Stimulated activated naive CD8-positive, alpha-beta T cell treated with anti-CD3 and anti-CD28 coated beads, Interleukin-15, amount 100 ng/mL, for 72 hours (primary cell): Measurements from ENCODE around the gene DNAJB12.
A peak's percentile ranks its signal among the peaks of the same experiment; 100 is the strongest.
"Not testable (repeated sequence)": the region's sequence is repeated elsewhere in the genome, so short reads cannot be mapped to it uniquely, and the experiment has no call there.

Experiments used
- ATAC-seq: fragments of 150-1000 bp; cut with Tn5 transposase; 2 replicates; pipeline ENCODE4 v1.10.0; 2021; ENCODE audit warnings: mild to moderate bottlenecking, moderate library complexity
- DNase-seq, 2 donors: peaks; one replicate each; pipeline ENCODE4 v3.0.0; 2021 to 2022
- H3K27ac Mint-ChIP-seq, 2 donors: one replicate each; pipeline ENCODE4 v1.8.0; 2022; ENCODE audit warnings: mild to moderate bottlenecking in 2 of 2, mixed read lengths in 2 of 2, moderate library complexity in 2 of 2
- H3K27me3 Mint-ChIP-seq: one replicate; pipeline ENCODE4 v1.8.0; 2022; ENCODE audit warnings: mixed read lengths
- H3K4me1 Mint-ChIP-seq: one replicate; pipeline ENCODE4 v1.8.0; 2022; ENCODE audit warnings: mild to moderate bottlenecking, mixed read lengths
- H3K4me3 Mint-ChIP-seq, 2 donors: one replicate each; pipeline ENCODE4 v1.8.0; 2022; ENCODE audit warnings: mild to moderate bottlenecking in 2 of 2, mixed read lengths in 2 of 2, moderate library complexity in 1 of 2
- H3K9me3 Mint-ChIP-seq, 2 donors: one replicate each; pipeline ENCODE4 v1.8.0; 2022; ENCODE audit warnings: mixed read lengths in 2 of 2

Gene DNAJB12

GRCh38 chr10:72354356-72355213, at the start of gene DNAJB12:
TSS of gene DNAJB12 (minus strand) at chr10:72354919. CDS start at chr10:72354897, 22 bp downstream.
- Mint-ChIP-seq H3K27me3 (no peaks in the 10 kb centered on the region), H3K27ac (peak within 1 kb of the TSS; percentile 99), H3K4me1 (peaks cover 33% of the 10 kb centered on the region), H3K9me3 (no peaks in the 10 kb centered on the region), H3K4me3 (peak within 1 kb of the TSS; percentile 98 to 99)
- DNase-seq = peak; percentile 92 to 93
- ATAC-seq = peak; percentile 91

DNA sequence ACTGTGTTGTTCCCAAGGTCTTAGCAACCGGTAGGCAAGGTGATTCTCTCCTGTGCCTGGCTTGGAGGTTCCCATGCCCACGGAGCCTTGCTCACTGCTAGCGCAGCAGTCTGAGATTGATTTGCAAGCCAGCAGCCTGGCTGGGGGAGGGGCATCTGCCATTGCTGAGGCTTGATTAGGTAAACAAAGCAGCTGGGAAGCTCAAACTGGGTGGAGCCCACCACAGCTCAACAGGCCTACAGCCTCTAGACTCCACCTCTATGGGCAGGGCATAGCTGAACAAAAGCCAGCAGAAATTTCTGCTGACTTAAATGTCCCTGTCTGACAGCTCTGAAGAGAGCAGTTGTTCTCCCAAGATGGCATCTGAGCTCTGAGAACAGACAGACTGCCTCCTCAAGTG, 40.9 kb upstream of the DNAJB12 start:
- not testable (repeated sequence) for ATAC-seq, H3K4me3 Mint-ChIP-seq, DNase-seq, H3K27ac Mint-ChIP-seq, H3K27me3 Mint-ChIP-seq, H3K9me3 Mint-ChIP-seq, H3K4me1 Mint-ChIP-seq

DNA sequence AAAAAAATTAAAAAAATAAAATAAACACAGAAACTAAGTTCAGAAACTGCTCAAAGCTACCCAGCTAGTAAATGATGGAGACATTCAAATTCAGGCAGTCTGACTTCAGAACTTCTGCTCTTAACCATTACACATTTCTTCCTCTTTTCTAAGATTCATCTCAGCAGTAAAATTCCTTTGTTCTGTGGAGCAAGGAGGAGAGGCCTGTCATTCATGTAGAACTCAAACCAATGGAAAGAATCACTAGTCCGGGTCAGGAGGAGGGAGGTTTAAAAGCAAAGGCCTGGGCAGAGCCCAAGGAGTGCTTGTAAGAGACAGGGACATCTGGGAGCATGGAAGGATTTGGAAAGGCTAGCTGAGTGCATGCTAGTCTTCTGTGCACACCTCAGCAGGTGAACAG, 37.9 kb upstream of the DNAJB12 start:
- no peak overlapping the region for H3K4me3 Mint-ChIP-seq
- H3K27ac Mint-ChIP-seq = peak overlapping the region in 1 of 2 donors; percentile 2
- H3K9me3 Mint-ChIP-seq = peaks cover 0 to 4% of the 10 kb centered on the region in 2 donors
- peaks cover 5% of the 10 kb centered on the region for H3K4me1 Mint-ChIP-seq
- DNase-seq = no peak
- no peak for ATAC-seq
- no peaks in the 10 kb centered on the region for H3K27me3 Mint-ChIP-seq

- no peak for ATAC-seq
- Mint-ChIP-seq H3K27ac (no peak overlapping the region), H3K27me3 (no peaks in the 10 kb centered on the region), H3K9me3 (no peaks in the 10 kb centered on the region), H3K4me1 (peaks cover 5% of the 10 kb centered on the region), H3K4me3 (no peak overlapping the region)
- DNase-seq = no peak
Measured at GRCh38 chr10:72390764-72391163, 36.0 kb upstream of the DNAJB12 start.

GRCh38 chr10:72389716-72390115, 35.0 kb upstream of the DNAJB12 start:
- DNase-seq (no peak), ATAC-seq (no peak)
- no peak overlapping the region for H3K4me3 Mint-ChIP-seq
- H3K27ac Mint-ChIP-seq = no peak overlapping the region
- H3K4me1 Mint-ChIP-seq = peaks cover 5% of the 10 kb centered on the region
- no peaks in the 10 kb centered on the region for H3K9me3 Mint-ChIP-seq
- H3K27me3 Mint-ChIP-seq = no peaks in the 10 kb centered on the region

DNA sequence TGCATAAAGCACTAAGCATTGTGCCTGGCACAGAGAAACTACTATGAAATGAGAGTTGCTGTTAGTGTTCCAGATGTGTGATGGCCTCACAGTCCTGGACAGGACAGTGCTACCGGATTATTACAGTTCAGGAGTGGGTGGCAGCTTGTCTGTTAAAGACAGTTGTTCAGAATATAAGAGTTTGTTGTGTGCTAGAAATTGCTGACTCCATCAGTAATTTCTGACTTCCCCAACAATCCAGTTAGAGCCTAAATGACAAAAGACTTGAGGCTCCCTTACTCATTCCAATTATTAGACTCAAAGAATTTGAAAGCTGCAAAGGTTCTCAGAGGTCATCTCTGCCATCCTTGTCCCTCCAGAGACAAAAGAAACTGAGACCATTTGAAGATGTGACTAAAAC, 34.3 kb upstream of the DNAJB12 start:
- no peaks in the 10 kb centered on the region for H3K9me3 Mint-ChIP-seq
- H3K4me1 Mint-ChIP-seq = peaks cover 5% of the 10 kb centered on the region
- H3K27ac Mint-ChIP-seq = no peak overlapping the region
- no peaks in the 10 kb centered on the region for H3K27me3 Mint-ChIP-seq
- DNase-seq = no peak
- ATAC-seq = no peak
- H3K4me3 Mint-ChIP-seq = no peak overlapping the region

- Mint-ChIP-seq H3K4me1 (peaks cover 5% of the 10 kb centered on the region), H3K27me3 (no peaks in the 10 kb centered on the region), H3K4me3 (no peak overlapping the region), H3K27ac (no peak overlapping the region), H3K9me3 (no peaks in the 10 kb centered on the region)
- ATAC-seq (no peak), DNase-seq (no peak)
Measured at GRCh38 chr10:72388062-72388461, 33.3 kb upstream of the DNAJB12 start.

DNA sequence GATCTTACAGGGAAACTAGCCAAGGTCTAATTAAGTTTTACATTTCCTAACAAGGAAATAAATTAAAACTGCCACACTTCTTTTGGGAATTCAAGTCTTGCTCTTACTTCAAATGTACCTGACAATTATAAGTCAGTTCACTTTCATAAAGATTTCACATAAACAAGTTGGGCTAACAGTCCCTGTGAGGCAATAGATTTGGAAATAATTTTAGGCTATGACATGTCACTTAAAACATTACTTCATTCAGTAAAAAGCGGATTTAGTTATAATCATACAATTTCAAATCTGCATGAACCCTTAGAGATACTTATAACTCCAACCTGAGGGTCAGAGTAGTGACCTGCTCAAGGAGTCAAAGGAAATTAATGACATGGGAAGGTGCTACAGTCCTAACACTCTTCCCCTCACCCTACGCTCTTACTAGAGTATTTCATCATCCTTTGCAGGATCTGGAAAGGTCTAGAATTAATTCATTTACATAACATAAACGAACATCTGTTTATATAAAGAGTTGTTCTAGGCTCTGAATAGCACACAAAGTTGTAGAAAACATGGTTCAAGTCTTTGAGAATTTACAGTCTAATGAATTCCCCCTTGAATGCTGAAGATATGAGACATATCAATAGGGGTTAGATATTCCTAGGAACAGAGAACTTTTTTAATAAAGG, 32.3 kb upstream of the DNAJB12 start:
- Mint-ChIP-seq H3K4me3 (no peak overlapping the region), H3K27ac (no peak overlapping the region), H3K4me1 (peaks cover 5% of the 10 kb centered on the region), H3K9me3 (no peaks in the 10 kb centered on the region), H3K27me3 (no peaks in the 10 kb centered on the region)
- DNase-seq (no peak), ATAC-seq (no peak)

GRCh38 chr10:72385724-72386123, 31.0 kb upstream of the DNAJB12 start:
- peak overlapping the region in 1 of 2 donors; percentile 78 for H3K27ac Mint-ChIP-seq
- H3K4me3 Mint-ChIP-seq = no peak overlapping the region
- H3K4me1 Mint-ChIP-seq = peaks cover 5% of the 10 kb centered on the region
- DNase-seq (no peak), ATAC-seq (no peak)
- H3K27me3 Mint-ChIP-seq = no peaks in the 10 kb centered on the region
- H3K9me3 Mint-ChIP-seq = no peaks in the 10 kb centered on the region

- not testable (repeated sequence) for H3K4me1 Mint-ChIP-seq, H3K9me3 Mint-ChIP-seq, DNase-seq, H3K27ac Mint-ChIP-seq, H3K27me3 Mint-ChIP-seq, ATAC-seq, H3K4me3 Mint-ChIP-seq
Measured at GRCh38 chr10:72384982-72385381, 30.3 kb upstream of the DNAJB12 start.

DNA sequence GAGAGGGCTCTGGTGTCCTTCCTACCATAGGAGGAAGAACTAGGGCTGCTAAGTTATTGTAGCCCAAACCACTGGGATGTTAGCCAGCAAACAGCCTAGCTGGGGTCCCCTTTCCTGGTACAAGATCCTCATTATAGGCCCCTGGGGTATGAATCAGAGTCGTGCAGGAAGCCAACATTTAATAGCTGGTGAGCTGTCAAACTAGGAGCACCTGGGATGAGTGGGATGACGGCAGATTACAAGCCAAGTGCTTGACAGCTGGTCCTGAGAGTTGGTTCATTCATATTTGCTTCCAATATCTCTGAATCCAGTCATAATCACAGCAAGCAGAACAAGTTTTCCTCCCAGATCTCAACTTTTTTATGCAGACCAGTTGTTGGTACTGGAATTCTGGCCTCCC, 25.1 kb upstream of the DNAJB12 start:
- ATAC-seq (no peak), DNase-seq (no peak)
- H3K27ac Mint-ChIP-seq = no peak overlapping the region
- H3K9me3 Mint-ChIP-seq = no peaks in the 10 kb centered on the region
- H3K27me3 Mint-ChIP-seq = no peaks in the 10 kb centered on the region
- H3K4me3 Mint-ChIP-seq = no peak overlapping the region
- H3K4me1 Mint-ChIP-seq = peaks cover 10% of the 10 kb centered on the region

- no peaks in the 10 kb centered on the region for H3K27me3 Mint-ChIP-seq
- no peaks in the 10 kb centered on the region for H3K9me3 Mint-ChIP-seq
- H3K4me3 Mint-ChIP-seq = no peak overlapping the region
- DNase-seq (no peak), ATAC-seq (peak; percentile 94)
- peaks cover 10% of the 10 kb centered on the region for H3K4me1 Mint-ChIP-seq
- no peak overlapping the region for H3K27ac Mint-ChIP-seq
Measured at GRCh38 chr10:72379062-72379461, 24.3 kb upstream of the DNAJB12 start.

DNA sequence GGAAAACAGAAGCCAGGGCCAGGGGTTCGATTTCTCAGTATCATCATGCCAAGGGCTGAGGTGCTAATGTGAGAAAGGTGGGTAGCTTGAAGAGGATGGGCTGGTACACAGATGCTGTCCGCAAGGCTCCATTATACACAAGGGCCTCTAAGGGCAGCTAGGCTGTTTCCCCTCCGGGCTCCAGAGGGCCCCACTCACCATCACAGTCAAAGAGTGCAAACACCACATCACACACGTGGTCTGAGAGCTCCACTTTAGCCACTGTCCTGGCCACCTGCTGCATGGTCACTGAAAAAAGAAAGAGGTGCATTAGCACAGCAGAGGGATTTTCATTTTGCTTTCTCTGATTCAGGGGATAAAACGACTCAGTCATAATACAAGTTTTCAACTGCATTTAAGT, 20.9 kb upstream of the DNAJB12 start:
- no peak for DNase-seq
- H3K4me1 Mint-ChIP-seq = peaks cover 12% of the 10 kb centered on the region
- ATAC-seq = no peak
- H3K27me3 Mint-ChIP-seq = no peaks in the 10 kb centered on the region
- H3K27ac Mint-ChIP-seq = no peak overlapping the region
- H3K4me3 Mint-ChIP-seq = no peak overlapping the region
- no peaks in the 10 kb centered on the region for H3K9me3 Mint-ChIP-seq

DNA sequence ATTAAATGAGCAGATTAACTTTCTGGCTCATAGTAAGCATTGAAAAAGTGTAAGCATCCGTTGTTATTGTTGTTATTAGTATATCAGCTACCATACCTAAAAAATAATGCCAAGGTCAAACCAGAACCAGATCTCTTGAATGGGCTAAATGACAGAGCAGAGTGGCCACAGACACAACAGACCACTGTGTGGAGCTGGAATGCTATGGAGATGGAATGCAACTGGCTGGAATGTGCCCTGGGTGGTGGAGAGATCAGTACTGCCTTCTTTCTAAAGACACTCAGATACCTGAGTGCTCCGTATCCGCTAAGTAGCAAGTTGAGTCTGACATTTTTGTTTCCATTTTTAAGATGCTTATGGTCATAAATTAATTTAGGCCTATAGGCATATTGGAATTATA, 20.5 kb upstream of the DNAJB12 start:
- ATAC-seq (no peak), DNase-seq (no peak)
- Mint-ChIP-seq H3K4me1 (peaks cover 16% of the 10 kb centered on the region), H3K9me3 (no peaks in the 10 kb centered on the region), H3K27me3 (no peaks in the 10 kb centered on the region), H3K4me3 (no peak overlapping the region), H3K27ac (no peak overlapping the region)

DNA sequence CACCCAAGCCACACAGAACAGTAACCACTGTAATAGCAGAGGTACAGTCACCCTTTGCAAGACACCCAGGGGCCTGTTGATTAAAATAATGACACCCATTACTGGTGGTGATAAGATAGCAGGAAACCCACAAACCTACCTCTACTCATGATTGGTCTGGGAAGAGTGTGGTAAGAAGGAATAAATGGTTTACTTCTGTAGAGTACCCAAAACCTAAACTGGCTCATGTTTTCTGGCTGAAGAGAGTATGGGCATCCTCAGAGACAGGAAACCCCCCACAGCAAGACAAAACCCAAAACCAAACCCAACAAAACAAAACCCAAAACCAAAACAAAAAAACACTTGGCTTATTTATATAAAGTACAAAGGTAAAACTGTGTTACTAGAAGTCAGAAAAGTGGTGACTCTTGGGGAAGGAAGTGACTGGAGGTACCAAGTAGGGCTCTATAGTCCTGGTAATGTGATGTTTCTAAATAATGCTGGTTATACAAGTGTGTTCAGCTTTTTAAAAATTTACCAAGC, 15.5 kb upstream of the DNAJB12 start:
- no peaks in the 10 kb centered on the region for H3K27me3 Mint-ChIP-seq
- no peaks in the 10 kb centered on the region for H3K9me3 Mint-ChIP-seq
- DNase-seq (peak; percentile 8 to 68), ATAC-seq (peak; percentile 98)
- H3K4me1 Mint-ChIP-seq = peaks cover 19% of the 10 kb centered on the region
- H3K4me3 Mint-ChIP-seq = peak overlapping the region in 1 of 2 donors; percentile 19
- peak overlapping the region in 1 of 2 donors; percentile 83 for H3K27ac Mint-ChIP-seq

- DNase-seq (no peak), ATAC-seq (no peak)
- H3K27ac Mint-ChIP-seq = peak overlapping the region in 1 of 2 donors; percentile 81
Measured at GRCh38 chr10:72367301-72367960, 12.7 kb upstream of the DNAJB12 start.

More at GRCh38 chr10:72367301-72367960, 12.7 kb upstream of the DNAJB12 start:
- Mint-ChIP-seq H3K4me3 (no peak overlapping the region), H3K4me1 (peaks cover 33% of the 10 kb centered on the region), H3K27me3 (no peaks in the 10 kb centered on the region), H3K9me3 (no peaks in the 10 kb centered on the region)
